NCI-H146 treated with DMSO at 0.1 percent for 48 hours (cell line): Measurements from ENCODE around the gene DZIP3.
A peak's percentile ranks its signal among the peaks of the same experiment; 100 is the strongest.

Experiments
- DNase-seq: peaks from one replicate; lab custom pipeline; 2025; ENCODE audit not compliant: unreplicated experiment; lab: John Stamatoyannopoulos, UW

The DZIP3 gene, protein sequence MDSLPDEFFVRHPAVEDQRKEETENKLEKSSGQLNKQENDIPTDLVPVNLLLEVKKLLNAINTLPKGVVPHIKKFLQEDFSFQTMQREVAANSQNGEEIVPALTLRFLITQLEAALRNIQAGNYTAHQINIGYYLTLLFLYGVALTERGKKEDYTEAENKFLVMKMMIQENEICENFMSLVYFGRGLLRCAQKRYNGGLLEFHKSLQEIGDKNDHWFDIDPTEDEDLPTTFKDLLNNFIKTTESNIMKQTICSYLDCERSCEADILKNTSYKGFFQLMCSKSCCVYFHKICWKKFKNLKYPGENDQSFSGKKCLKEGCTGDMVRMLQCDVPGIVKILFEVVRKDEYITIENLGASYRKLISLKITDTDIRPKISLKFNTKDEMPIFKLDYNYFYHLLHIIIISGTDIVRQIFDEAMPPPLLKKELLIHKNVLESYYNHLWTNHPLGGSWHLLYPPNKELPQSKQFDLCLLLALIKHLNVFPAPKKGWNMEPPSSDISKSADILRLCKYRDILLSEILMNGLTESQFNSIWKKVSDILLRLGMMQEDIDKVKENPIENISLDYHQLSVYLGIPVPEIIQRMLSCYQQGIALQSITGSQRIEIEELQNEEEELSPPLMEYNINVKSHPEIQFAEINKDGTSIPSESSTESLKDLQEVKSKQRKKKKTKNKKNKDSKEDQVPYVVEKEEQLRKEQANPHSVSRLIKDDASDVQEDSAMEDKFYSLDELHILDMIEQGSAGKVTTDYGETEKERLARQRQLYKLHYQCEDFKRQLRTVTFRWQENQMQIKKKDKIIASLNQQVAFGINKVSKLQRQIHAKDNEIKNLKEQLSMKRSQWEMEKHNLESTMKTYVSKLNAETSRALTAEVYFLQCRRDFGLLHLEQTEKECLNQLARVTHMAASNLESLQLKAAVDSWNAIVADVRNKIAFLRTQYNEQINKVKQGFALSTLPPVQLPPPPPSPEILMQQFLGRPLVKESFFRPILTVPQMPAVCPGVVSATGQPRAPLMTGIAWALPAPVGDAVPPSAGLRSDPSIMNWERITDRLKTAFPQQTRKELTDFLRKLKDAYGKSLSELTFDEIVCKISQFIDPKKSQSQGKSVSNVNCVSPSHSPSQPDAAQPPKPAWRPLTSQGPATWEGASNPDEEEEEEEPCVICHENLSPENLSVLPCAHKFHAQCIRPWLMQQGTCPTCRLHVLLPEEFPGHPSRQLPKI

DNA sequence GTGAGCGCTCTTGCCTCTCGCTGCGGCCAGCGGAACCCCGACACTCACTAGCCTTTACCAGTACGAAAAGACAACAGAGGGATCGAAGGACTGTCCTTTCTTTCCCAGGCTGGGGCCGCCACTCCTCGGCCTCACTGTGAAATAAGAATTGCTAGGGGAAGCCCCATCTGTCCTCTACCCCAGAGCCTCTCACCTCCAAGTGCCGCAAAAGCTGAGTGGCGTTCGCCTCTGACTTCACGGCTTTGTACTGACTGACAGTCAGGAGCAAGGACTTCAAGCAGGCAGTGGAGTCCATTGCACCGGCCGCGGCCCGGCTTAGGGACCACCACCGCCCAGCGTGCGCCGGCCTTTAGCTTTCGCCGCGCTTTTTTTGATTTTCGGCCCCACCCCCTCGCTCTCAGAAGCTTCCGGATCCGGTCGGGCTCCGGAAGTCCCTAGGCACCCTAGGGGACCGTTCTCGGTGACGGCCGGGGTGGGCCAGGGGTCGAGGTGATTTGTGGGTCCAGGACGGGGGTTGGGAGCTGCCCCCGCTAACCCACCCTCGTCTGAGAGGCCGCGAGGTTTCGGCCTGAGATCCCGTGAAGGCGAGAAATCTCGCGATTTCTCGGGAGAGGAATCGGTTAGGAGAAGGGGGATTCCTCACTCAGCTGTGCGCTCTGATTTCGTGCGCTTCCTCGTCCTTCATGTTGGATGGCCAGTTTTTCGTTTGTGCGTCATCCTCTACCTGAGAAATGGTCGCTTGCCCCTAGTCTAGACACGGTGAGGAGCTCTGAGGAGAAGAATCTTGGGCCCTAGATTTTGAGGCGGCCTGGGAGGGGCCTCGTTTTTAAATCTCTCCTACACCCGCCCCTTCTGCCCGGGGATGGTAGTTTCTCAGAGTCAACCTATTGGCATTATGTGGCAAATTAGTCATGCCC is at the start of gene DZIP3, which contains the start of gene CIP2A:
Gene DZIP3 (plus strand): TSS at position 642 of the 917 bp plus-strand sequence. CDS start 15,685 bp downstream, outside the sequence.
Gene CIP2A (minus strand): TSS at position 358 of the 917 bp plus-strand sequence. CDS start 63 bp downstream, at position 295.
- peak; percentile 94 for DNase-seq

DNA sequence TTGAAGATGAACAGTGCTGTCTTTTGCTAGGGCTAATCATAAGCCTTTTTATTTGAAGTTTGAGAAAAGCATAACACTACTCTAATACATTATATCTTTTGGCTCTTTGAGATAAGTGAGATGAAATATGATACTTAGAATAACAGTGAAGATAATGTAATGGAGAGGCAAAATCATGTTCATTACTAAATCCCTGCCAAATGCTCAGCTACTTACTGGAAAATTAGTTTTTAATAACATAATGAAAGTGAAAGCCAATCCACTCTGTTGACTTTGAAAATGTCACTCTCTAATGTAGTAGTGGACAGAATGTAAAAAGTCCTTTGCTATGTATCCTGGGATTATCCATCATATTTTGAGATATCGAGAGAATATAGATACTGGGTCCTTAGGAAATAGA is 43.3 kb upstream of the DZIP3 start:
- DNase-seq = no peak

DNA sequence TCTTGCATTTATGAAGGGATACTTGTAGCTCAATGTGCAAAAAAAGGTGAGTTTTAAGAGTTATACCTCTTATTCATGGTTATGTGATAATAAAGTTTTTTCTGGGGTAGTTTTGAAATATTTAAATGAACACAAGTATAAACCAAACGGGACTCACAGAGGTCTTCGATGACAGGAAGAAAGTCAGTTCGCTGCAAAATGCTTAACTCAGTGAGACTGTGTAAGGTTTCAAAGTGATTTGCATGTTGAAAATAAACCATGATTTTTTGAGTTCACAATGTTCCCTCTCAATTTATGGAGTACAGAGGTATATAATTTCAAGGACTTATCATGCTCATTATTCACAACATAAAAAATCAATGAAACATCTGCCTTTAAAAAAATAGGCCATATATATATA is 42.8 kb upstream of the DZIP3 start:
- DNase-seq = no peak

DNA sequence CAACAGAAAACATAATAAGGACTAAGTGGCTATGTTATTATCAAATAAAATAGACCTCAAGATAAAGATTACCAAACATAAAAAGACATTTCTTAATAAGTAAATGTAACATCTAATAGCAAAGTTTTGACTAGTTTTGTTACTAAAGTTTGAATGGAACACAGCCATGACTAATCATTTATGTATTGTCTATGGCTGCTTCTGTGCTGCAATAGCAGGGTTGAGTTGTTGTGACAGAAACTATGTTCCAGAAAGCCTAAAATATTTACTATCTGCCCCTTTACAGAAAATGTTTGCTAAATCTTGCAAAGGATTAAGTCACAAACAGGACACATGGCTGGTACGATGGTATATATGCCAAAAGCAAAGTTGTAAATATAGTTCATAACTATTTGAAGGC is 41.2 kb upstream of the DZIP3 start:
- DNase-seq = no peak

DNA sequence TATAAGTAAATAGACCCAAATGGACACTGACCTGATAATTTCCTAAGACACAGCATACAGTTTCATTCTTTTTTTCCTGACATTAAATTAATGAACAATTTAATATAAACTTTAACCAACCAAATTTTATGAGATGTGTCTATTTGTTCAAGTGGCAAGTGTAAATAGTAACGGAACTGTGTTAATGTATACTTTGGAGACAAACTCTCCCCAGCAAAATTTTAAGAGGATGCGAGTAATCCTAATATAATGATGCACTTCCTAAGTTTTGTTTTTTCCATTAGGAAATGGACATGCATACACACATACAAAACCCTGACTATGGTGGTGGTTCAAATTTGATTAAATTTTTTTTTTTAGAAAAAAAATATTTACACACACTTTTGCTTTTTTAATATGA is 40.6 kb upstream of the DZIP3 start:
- no peak for DNase-seq

- peak; percentile 56 for DNase-seq
These were observed 37.0 kb upstream of the DZIP3 start for GRCh38 chr3:108552267-108553159.

- no peak for DNase-seq
These were observed 35.3 kb upstream of the DZIP3 start for GRCh38 chr3:108554229-108554628.

DNA sequence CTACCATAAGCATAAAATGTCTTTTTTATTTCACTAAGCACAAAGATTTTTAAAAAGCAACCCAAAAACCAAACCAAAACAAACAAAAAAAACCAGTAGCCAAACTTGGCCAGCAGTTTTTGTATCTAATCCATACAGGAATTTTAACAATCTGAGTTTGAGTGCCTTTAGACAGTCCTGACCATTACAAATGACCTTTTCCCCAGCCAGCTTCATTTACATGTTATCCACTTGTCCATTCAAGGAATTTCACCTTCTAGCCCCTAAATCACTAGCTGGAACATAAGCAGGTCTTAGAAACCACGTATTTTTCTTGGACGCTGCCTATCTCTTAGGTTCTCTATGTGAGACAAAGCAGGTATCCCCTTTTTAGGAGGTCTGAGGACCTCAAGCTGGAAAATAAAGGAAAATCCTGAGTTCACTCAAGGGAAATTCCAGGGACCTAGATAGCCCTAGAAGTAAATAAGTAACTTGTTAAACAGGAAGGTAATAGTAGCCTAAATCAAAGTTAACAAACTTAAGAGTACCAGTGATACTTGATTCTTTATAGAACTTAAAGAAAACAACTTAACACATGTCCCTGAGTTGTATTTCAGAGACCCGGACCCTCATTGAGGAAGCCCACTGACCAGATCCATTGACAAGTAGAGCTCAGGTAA is 34.5 kb upstream of the DZIP3 start:
- no peak for DNase-seq

GRCh38 chr3:108555966-108556581 is 33.4 kb upstream of the DZIP3 start:
- no peak for DNase-seq

DNA sequence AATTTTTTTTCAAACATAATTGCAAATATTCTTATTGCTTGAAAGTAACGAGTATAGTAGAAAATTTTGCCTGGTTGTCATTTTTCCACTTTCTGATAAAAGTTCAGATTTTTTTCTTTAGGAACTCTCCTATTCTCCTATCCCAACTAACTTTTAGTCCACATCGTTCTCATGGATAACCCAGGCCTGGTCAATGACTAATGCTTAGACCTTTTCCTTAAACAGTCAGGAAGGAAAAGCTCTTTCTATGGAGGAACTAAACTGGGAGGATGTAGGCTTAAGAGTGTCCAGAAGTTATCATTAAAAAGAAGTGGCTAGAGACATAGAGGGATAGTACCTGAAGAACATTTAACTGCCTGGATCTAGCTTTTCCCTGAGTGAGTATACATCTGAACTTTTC is 27.0 kb upstream of the DZIP3 start:
- DNase-seq = no peak

DNA sequence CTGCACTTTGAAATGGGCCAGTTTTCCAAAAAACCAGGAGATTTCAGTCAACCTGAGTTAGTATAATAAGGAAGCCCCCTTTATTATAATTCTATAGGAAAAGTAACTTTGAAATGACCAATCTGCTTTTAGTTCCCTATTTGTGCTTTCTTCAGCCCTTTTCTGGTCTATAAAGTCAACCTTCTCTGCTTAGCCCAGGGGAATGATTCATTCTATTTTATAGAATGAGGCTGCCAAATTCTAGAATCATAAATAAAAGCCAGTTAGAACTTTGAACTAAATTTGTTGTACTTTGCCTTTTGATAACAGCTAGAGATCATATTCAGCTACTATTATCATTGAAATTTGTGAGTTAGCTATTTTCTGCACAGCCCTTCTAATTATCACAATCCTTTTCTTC is 25.0 kb upstream of the DZIP3 start:
- no peak for DNase-seq

DNA sequence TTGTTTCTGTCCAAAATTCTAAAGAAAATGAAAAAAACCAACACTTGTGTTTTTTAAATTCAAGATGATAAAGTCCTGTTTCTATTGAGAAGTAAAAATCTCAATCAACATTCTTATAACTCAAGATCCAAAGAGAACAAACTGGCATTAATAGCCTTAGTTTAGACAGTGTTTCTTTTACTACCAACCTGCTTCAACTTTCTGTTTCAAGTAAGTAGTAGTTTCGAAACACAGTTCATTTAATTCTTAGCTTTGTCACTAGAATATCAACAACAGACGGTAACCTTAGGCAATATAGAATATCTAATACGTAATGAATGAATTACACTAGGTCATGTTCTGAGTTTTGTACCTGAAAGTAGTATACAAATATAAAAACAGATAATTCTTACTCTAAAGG is 24.0 kb upstream of the DZIP3 start:
- no peak for DNase-seq

- DNase-seq = no peak
These were observed 22.9 kb upstream of the DZIP3 start for GRCh38 chr3:108566599-108566998.

- DNase-seq = no peak
These were observed 20.2 kb upstream of the DZIP3 start for GRCh38 chr3:108569336-108569735.

DNA sequence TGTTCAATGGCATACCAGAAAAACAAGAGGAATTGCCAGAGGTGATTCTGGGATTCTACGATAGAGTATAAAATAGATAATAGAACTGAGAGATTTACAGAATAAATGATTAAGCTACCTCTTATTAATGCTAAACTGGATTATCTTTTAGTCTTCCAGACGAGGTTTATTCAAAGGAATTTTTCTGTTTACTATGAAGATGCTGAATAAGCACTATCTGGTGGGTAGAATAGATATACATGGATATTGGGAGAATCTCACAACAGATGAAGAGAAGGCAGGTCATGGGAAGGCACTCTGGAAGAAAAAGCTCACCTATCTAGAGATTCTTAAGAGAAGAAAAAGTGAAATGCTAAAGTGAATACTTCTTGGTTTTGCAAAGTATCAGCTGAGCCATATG is 11.5 kb upstream of the DZIP3 start:
- DNase-seq = no peak

DNA sequence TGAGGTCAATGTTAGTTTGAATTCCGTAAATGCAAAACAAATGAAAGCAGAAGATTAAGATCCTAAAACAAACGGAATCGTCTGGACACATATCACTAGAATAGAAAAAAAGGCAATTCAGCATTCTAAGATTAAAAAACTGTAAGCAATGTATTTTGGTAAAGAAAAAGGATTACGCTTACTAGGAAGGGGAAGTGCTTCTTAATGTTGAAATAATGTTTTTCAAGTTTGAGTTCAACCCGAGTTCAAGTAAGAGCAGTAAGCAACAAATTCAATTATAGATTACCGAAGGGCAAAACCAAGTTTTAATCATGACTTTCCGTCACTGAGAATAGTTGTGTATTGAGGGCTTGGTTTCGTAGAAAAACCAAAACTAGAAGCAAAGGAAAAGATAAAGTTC is 921 bp upstream of the DZIP3 start:
- no peak for DNase-seq

- no peak for DNase-seq
These were observed 439 bp downstream of the DZIP3 start for GRCh38 chr3:108589998-108590323.

DNA sequence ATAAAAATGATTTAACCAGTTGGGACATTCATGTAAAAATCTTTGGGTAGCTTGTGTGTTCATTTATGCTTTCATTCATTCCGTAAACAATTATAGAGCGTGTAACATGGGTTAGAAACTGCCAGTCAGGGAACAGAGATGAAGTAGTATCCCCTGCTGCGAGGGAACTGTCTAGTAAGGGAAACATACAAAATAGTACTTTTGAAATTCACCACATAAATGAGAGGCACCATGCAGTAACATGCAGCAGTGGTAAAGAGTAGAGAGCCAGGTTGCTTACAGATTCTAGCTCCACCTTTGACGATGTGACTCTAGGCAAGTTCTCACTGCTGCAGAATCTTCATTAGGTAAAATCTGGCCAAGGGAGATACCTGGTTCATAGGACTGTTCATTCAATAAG is 938 bp downstream of the DZIP3 start:
- peak; percentile 22 for DNase-seq
